ENCODE results near the gene PEX3.

- TF ChIP-seq, protein P1, sequence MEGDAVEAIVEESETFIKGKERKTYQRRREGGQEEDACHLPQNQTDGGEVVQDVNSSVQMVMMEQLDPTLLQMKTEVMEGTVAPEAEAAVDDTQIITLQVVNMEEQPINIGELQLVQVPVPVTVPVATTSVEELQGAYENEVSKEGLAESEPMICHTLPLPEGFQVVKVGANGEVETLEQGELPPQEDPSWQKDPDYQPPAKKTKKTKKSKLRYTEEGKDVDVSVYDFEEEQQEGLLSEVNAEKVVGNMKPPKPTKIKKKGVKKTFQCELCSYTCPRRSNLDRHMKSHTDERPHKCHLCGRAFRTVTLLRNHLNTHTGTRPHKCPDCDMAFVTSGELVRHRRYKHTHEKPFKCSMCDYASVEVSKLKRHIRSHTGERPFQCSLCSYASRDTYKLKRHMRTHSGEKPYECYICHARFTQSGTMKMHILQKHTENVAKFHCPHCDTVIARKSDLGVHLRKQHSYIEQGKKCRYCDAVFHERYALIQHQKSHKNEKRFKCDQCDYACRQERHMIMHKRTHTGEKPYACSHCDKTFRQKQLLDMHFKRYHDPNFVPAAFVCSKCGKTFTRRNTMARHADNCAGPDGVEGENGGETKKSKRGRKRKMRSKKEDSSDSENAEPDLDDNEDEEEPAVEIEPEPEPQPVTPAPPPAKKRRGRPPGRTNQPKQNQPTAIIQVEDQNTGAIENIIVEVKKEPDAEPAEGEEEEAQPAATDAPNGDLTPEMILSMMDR (IDR thresholded peaks at IDR 0.05) = no peak
- no peak for TF ChIP-seq POLR2A (IDR thresholded peaks at IDR 0.05)
Observed at GRCh38 chr6:143501851-143502250, 51.2 kb downstream of the PEX3 start.
